ENCODE results near the gene PTPN4.

PTPN4 gene

GRCh38 chr2:119716284-119716672 lies 43.4 kb upstream of the PTPN4 start:
- TF ChIP-seq CTCF (conservative IDR thresholded peaks at IDR 0.05), result no peak
- TF ChIP-seq ZFX (IDR thresholded peaks at IDR 0.05), result no peak
- no peak overlapping the region for H3K27ac ChIP-seq

GRCh38 chr2:119718501-119719260 lies 41.0 kb upstream of the PTPN4 start:
- no peak for TF ChIP-seq ZFX (IDR thresholded peaks at IDR 0.05)
- TF ChIP-seq CTCF (conservative IDR thresholded peaks at IDR 0.05), result no peak
- H3K27ac ChIP-seq, result no peak overlapping the region

- H3K27ac ChIP-seq, result no peak overlapping the region
- TF ChIP-seq CTCF (conservative IDR thresholded peaks at IDR 0.05), result no peak
- no peak for TF ChIP-seq ZFX (IDR thresholded peaks at IDR 0.05)
Measured at GRCh38 chr2:119719261-119719627, 40.5 kb upstream of the PTPN4 start.

- H3K27ac ChIP-seq, result no peak overlapping the region
- TF ChIP-seq CTCF (conservative IDR thresholded peaks at IDR 0.05) (no peak), ZFX (IDR thresholded peaks at IDR 0.05) (no peak)
Measured at GRCh38 chr2:119721043-119721442, 38.7 kb upstream of the PTPN4 start.

- TF ChIP-seq ZFX (IDR thresholded peaks at IDR 0.05), result no peak
- TF ChIP-seq CTCF (conservative IDR thresholded peaks at IDR 0.05), result no peak
- no peak overlapping the region for H3K27ac ChIP-seq
Measured at GRCh38 chr2:119721462-119721861, 38.3 kb upstream of the PTPN4 start.

GRCh38 chr2:119721904-119722303 lies 37.8 kb upstream of the PTPN4 start:
- TF ChIP-seq CTCF (conservative IDR thresholded peaks at IDR 0.05) (no peak), ZFX (IDR thresholded peaks at IDR 0.05) (no peak)

GRCh38 chr2:119723186-119723585 lies 36.5 kb upstream of the PTPN4 start:
- no peak overlapping the region for H3K27ac ChIP-seq
- TF ChIP-seq CTCF (conservative IDR thresholded peaks at IDR 0.05) (no peak), ZFX (IDR thresholded peaks at IDR 0.05) (no peak)

More at GRCh38 chr2:119721904-119722303, 37.8 kb upstream of the PTPN4 start:
- H3K27ac ChIP-seq, result no peak overlapping the region
